Liver (tissue), 9 donors: Measurements from ENCODE around the gene LAMB3. TPM values are rescaled to one million over a fixed set of nuclear protein-coding genes. Genes with fewer than 3 reads are reported as not detected.
"Not testable (repeated sequence)": the region's sequence is repeated elsewhere in the genome, so short reads cannot be mapped to it uniquely, and the experiment has no call there.

Source experiments
- DNase-seq: peaks from one replicate; pipeline ENCODE4 v3.0.0-alpha.2; 2017; ENCODE audit warnings: low spot score
- H3K27ac ChIP-seq, 2 donors: one replicate each; pipeline ENCODE4 v1.7.0; 2013; ENCODE audit warnings: inconsistent platforms in 2 of 2, low read length in 2 of 2, control low read depth in 1 of 2, low read depth in 1 of 2, mild to moderate bottlenecking in 1 of 2
- H3K27me3 ChIP-seq, 4 donors: one replicate each; pipeline versions ENCODE4 v1.6.1 to v1.7.0; 2013; ENCODE audit warnings: low read length in 3 of 4, inconsistent platforms in 1 of 4, mild to moderate bottlenecking in 1 of 4, moderate library complexity in 1 of 4; ENCODE audit not compliant: control insufficient read depth in 4 of 4, insufficient read depth in 4 of 4
- H3K36me3 ChIP-seq, 4 donors: one replicate each; pipeline versions ENCODE4 v1.6.1 to v1.7.0; 2013; ENCODE audit warnings: low read length in 3 of 4, mild to moderate bottlenecking in 3 of 4, low read depth in 1 of 4, moderate library complexity in 1 of 4; ENCODE audit not compliant: control insufficient read depth in 4 of 4, insufficient read depth in 3 of 4
- H3K4me1 ChIP-seq, 4 donors: one replicate each; pipeline versions ENCODE4 v1.6.1 to v1.7.0; 2013; ENCODE audit warnings: low read length in 3 of 4, mild to moderate bottlenecking in 3 of 4, moderate library complexity in 1 of 4; ENCODE audit not compliant: control insufficient read depth in 4 of 4, insufficient read depth in 4 of 4
- H3K4me3 ChIP-seq, 3 donors: one replicate each; pipeline versions ENCODE4 v1.6.1 to v1.7.0; 2013; ENCODE audit warnings: low read length in 3 of 3, control low read depth in 1 of 3, low read depth in 1 of 3, mild to moderate bottlenecking in 1 of 3
- H3K9ac ChIP-seq, 2 donors: one replicate each; pipeline ENCODE4 v1.7.0; 2013; ENCODE audit warnings: low read length in 2 of 2, mild to moderate bottlenecking in 2 of 2, moderate library complexity in 2 of 2, control low read depth in 1 of 2, low read depth in 1 of 2
- H3K9me3 ChIP-seq, 4 donors: one replicate each; pipeline versions ENCODE4 v1.6.1 to v1.7.0; 2013; ENCODE audit warnings: low read length in 3 of 4; ENCODE audit not compliant: control insufficient read depth in 4 of 4
- EGR1 ChIP-seq, 2 donors: IDR thresholded peaks; 2 replicates each; pipeline ENCODE4 v1.6.1; 2016 to 2018; ENCODE audit warnings: antibody characterized with exemption in 2 of 2, low read depth in 2 of 2
- FOXA1 ChIP-seq: IDR thresholded peaks from 2 replicates; pipeline ENCODE4 v1.6.1; 2016; ENCODE audit warnings: antibody characterized with exemption
- GABPA ChIP-seq, 2 donors: IDR thresholded peaks in 1 of 2; conservative IDR thresholded peaks in 1 of 2; 2 replicates each; pipeline ENCODE4 v1.6.1; 2016; ENCODE audit warnings: antibody characterized with exemption in 2 of 2, mild to moderate bottlenecking in 1 of 2, moderate library complexity in 1 of 2
- HNF4A ChIP-seq, 2 donors: conservative IDR thresholded peaks; 2 replicates each; pipeline ENCODE4 v1.6.1; 2016; ENCODE audit warnings: antibody characterized with exemption in 2 of 2, mild to moderate bottlenecking in 2 of 2
- JUND ChIP-seq, 2 donors: IDR thresholded peaks; 2 replicates each; pipeline ENCODE4 v1.6.1; 2016; ENCODE audit warnings: antibody characterized with exemption in 2 of 2
- RAD21 ChIP-seq, 2 donors: IDR thresholded peaks; 2 replicates each; pipeline ENCODE4 v1.6.1; 2016; ENCODE audit warnings: antibody characterized with exemption in 2 of 2, mild to moderate bottlenecking in 2 of 2
- RXRA ChIP-seq, 2 donors: IDR thresholded peaks; 2 replicates each; pipeline ENCODE4 v1.6.1; 2017 to 2018; ENCODE audit warnings: antibody characterized with exemption in 2 of 2, mild to moderate bottlenecking in 1 of 2
- SP1 ChIP-seq: IDR thresholded peaks from 2 replicates; pipeline ENCODE4 v1.6.1; 2018; ENCODE audit warnings: antibody characterized with exemption, mild to moderate bottlenecking
- TAF1 ChIP-seq: conservative IDR thresholded peaks from 2 replicates; pipeline ENCODE4 v1.6.1; 2016; ENCODE audit warnings: antibody characterized with exemption, mild to moderate bottlenecking
- YY1 ChIP-seq: IDR thresholded peaks from 2 replicates; pipeline ENCODE4 v1.6.1; 2016; ENCODE audit warnings: antibody characterized with exemption, mild to moderate bottlenecking
- WGBS: extraction: QIAGEN DNeasy Blood & Tissue Kit; methylation state at CpG from one replicate; pipeline ENCODE4 v1.1.7; 2013; 5-methylcytosine and 5-hydroxymethylcytosine counted together
- polyA plus RNA-seq, 2 donors: library from polyadenylated mRNA; stranded (reverse) in 1 of 2; unstranded in 1 of 2; fragments of 200-250 nt in 1 of 2; fragments of >200 nt in 1 of 2; fragmentation: Nextera tagmentation in 1 of 2; extraction: Ambion mirVana in 1 of 2; gene quantifications; one replicate each; pipeline versions ENCODE4 v1.2.1 to v1.2.3, GENCODE V29; 2013 to 2015
- total RNA-seq, 2 donors: library from RNA; depleted of rRNA; stranded (reverse); fragments of >200 nt; gene quantifications; one replicate each; pipeline ENCODE4 v1.2.3, GENCODE V29; 2014
- TF ChIP-seq, protein P1 (sequence below): IDR thresholded peaks from 2 replicates; pipeline ENCODE4 v1.6.1; 2016; ENCODE audit warnings: antibody characterized with exemption
- TF ChIP-seq, protein P2 (sequence below): IDR thresholded peaks from 2 replicates; pipeline ENCODE4 v1.6.1; 2016; ENCODE audit warnings: antibody characterized with exemption, mild to moderate bottlenecking
- TF ChIP-seq, protein P3 (sequence below): IDR thresholded peaks from 2 replicates; pipeline ENCODE4 v1.6.1; 2016; ENCODE audit warnings: antibody characterized with exemption
- TF ChIP-seq, protein P4 (sequence below): IDR thresholded peaks from 2 replicates; pipeline ENCODE4 v1.6.1; 2016; ENCODE audit warnings: antibody characterized with exemption
- donor health status: healthy.
- donor health status: healthy.
- donor health status: healthy.
- donor health status: healthy.
- donor health status: healthy.

The LAMB3 gene
- 1 to 10 TPM; 1.3 to 9.1 TPM for total RNA-seq
- polyA plus RNA-seq = 1 to 10 TPM; 3.6 to 7.6 TPM

DNA sequence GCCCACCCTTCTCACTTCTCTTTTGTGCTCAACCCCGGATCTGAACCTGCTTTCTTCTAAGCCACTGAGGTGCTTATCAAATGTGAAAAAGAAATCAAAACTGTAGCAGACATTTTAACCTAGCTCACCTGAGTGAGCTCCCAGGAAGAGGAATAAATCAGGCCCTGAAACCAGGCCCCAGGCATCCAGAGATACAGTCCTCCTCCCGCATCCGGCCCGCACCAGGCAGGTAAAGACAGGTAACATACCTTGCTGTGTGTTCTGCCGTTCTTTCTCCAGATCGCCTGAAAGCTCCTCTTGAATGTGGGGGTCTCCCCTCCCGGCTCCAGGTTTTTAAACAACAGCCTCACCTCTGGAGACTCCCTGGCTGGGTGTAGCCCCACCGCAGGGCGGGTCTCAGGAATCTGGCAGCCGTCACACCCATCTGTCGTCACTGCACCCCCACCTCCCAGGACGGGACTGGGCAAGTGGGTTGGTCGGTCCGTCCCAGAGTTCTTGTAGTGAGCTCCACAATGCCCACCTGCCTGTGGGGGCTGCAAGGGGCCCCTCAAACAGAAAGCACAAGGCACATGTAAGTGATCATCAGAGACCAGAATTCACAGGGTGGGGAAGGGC lies at the start of gene LAMB3:
Gene LAMB3 (minus strand): TSS at position 305 of the 615 bp plus-strand sequence. CDS start 1,481 bp downstream, outside the sequence.
- Histone ChIP-seq H3K36me3 (no peaks in the 10 kb centered on the region), H3K9ac (peak within 1 kb of the TSS in 1 of 2 donors; percentile 32), H3K27me3 (no peaks in the 10 kb centered on the region), H3K9me3 (no peaks in the 10 kb centered on the region), H3K4me1 (peaks cover 20 to 48% (median 40%) of the 10 kb centered on the region in 4 donors), H3K27ac (peak within 1 kb of the TSS; percentile 38 to 74), H3K4me3 (no peak within 1 kb of the TSS)
- WGBS = 77% methylated on average over 14 of the region's 14 CpGs
- TF ChIP-seq HNF4A (conservative IDR thresholded peaks at IDR 0.05) (no peak), GABPA (IDR thresholded peaks at IDR 0.05 in 1 of 2, conservative IDR thresholded peaks at IDR 0.05 in 1 of 2) (no peak), JUND (IDR thresholded peaks at IDR 0.05) (no peak), YY1 (no peak)
- TF ChIP-seq, protein P1, sequence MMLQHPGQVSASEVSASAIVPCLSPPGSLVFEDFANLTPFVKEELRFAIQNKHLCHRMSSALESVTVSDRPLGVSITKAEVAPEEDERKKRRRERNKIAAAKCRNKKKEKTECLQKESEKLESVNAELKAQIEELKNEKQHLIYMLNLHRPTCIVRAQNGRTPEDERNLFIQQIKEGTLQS = no peak
- TF ChIP-seq, protein P2, sequence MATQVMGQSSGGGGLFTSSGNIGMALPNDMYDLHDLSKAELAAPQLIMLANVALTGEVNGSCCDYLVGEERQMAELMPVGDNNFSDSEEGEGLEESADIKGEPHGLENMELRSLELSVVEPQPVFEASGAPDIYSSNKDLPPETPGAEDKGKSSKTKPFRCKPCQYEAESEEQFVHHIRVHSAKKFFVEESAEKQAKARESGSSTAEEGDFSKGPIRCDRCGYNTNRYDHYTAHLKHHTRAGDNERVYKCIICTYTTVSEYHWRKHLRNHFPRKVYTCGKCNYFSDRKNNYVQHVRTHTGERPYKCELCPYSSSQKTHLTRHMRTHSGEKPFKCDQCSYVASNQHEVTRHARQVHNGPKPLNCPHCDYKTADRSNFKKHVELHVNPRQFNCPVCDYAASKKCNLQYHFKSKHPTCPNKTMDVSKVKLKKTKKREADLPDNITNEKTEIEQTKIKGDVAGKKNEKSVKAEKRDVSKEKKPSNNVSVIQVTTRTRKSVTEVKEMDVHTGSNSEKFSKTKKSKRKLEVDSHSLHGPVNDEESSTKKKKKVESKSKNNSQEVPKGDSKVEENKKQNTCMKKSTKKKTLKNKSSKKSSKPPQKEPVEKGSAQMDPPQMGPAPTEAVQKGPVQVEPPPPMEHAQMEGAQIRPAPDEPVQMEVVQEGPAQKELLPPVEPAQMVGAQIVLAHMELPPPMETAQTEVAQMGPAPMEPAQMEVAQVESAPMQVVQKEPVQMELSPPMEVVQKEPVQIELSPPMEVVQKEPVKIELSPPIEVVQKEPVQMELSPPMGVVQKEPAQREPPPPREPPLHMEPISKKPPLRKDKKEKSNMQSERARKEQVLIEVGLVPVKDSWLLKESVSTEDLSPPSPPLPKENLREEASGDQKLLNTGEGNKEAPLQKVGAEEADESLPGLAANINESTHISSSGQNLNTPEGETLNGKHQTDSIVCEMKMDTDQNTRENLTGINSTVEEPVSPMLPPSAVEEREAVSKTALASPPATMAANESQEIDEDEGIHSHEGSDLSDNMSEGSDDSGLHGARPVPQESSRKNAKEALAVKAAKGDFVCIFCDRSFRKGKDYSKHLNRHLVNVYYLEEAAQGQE = no peak
- TF ChIP-seq, protein P3, sequence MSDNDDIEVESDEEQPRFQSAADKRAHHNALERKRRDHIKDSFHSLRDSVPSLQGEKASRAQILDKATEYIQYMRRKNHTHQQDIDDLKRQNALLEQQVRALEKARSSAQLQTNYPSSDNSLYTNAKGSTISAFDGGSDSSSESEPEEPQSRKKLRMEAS = no peak
- DNase-seq = no peak

DNA sequence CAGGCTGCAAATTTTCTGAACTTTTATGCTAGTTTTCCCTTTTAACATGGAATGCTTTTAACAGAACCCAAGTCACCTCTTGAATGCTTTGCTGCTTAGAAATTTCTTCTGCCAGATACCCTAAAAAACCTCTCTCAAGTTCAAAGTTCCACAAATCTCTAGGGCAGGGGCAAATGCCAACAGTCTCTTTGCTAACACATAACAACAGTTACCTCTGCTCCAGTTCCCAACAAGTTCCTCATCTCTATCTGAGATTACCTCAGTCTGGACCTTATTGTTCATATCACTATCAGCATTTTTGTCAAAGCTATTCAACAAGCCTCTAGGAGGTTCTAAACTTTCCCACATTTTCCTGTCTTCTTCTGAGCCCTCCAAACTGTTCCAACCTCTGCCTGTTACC lies 48.5 kb upstream of the LAMB3 start:
- not testable (repeated sequence) for H3K4me3 ChIP-seq, DNase-seq, H3K9me3 ChIP-seq, H3K27me3 ChIP-seq, H3K36me3 ChIP-seq, H3K9ac ChIP-seq
- peak overlapping the region; percentile 66 to 72 for H3K27ac ChIP-seq
- TF ChIP-seq RXRA (IDR thresholded peaks at IDR 0.05) = peak; percentile 64 to 81
- TF ChIP-seq YY1 = peak; percentile 2
- peak in 1 of 2 donors; percentile 18 for TF ChIP-seq JUND (IDR thresholded peaks at IDR 0.05)
- peak; percentile 84 to 90 for TF ChIP-seq HNF4A (conservative IDR thresholded peaks at IDR 0.05)
- TF ChIP-seq, protein P3 = peak; percentile 14
- TF ChIP-seq SP1 = peak; percentile 65
- H3K4me1 ChIP-seq = peaks cover 12 to 35% (median 24%) of the 10 kb centered on the region in 4 donors

DNA sequence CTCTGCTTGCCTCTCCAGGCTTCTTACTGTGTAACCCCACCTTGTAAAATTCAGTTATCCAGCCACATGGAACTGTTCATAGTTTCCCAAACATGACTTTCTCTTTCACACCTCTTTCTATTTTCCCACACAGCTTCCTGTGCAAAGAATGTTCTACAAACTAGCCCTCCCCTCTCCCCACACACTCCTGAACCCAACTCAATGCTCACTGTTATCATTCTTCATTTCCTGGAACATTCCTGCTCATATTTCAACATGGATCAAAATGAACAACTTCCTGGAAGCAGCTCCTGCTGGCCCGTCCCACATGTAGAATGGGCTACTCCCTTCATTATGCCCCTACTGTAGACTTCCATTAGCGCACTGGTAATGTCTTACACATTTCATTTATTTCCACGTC lies 44.9 kb upstream of the LAMB3 start:
- Histone ChIP-seq H3K9me3 (no peaks in the 10 kb centered on the region), H3K4me3 (no peak overlapping the region), H3K27me3 (no peaks in the 10 kb centered on the region), H3K4me1 (peaks cover 12 to 29% (median 21%) of the 10 kb centered on the region in 4 donors), H3K36me3 (no peaks in the 10 kb centered on the region), H3K9ac (no peak overlapping the region), H3K27ac (peak overlapping the region; percentile 11 to 56)
- 90% methylated on average over 3 of the region's 3 CpGs for WGBS
- no peak for DNase-seq
- no peak for TF ChIP-seq GABPA (IDR thresholded peaks at IDR 0.05 in 1 of 2, conservative IDR thresholded peaks at IDR 0.05 in 1 of 2)
- TF ChIP-seq HNF4A (conservative IDR thresholded peaks at IDR 0.05) = no peak
- no peak for TF ChIP-seq TAF1
- no peak for TF ChIP-seq RXRA (IDR thresholded peaks at IDR 0.05)
- TF ChIP-seq, protein P2 = no peak
- no peak for TF ChIP-seq EGR1 (IDR thresholded peaks at IDR 0.05; ENCODE audit: low read depth in 2 of 2)
- no peak for TF ChIP-seq FOXA1
- TF ChIP-seq, protein P3 = no peak
- TF ChIP-seq, protein P4, sequence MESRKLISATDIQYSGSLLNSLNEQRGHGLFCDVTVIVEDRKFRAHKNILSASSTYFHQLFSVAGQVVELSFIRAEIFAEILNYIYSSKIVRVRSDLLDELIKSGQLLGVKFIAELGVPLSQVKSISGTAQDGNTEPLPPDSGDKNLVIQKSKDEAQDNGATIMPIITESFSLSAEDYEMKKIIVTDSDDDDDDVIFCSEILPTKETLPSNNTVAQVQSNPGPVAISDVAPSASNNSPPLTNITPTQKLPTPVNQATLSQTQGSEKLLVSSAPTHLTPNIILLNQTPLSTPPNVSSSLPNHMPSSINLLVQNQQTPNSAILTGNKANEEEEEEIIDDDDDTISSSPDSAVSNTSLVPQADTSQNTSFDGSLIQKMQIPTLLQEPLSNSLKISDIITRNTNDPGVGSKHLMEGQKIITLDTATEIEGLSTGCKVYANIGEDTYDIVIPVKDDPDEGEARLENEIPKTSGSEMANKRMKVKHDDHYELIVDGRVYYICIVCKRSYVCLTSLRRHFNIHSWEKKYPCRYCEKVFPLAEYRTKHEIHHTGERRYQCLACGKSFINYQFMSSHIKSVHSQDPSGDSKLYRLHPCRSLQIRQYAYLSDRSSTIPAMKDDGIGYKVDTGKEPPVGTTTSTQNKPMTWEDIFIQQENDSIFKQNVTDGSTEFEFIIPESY = no peak
- TF ChIP-seq RAD21 (IDR thresholded peaks at IDR 0.05) = no peak
- TF ChIP-seq YY1 = no peak
